IPS-18a (cell line): ENCODE results near the gene IL1A.

Source experiments
- H3K27ac ChIP-seq: one replicate; pipeline ENCODE4 v1.5.1; 2013; ENCODE audit warnings: low read length
- H3K27me3 ChIP-seq: one replicate; pipeline ENCODE4 v1.6.1; 2013; ENCODE audit warnings: mild to moderate bottlenecking, low read length; ENCODE audit not compliant: control insufficient read depth, insufficient read depth
- H3K36me3 ChIP-seq: one replicate; pipeline ENCODE4 v1.6.1; 2013; ENCODE audit warnings: low read depth, low read length; ENCODE audit not compliant: control insufficient read depth
- H3K4me1 ChIP-seq: one replicate; pipeline ENCODE4 v1.6.1; 2013; ENCODE audit warnings: low read depth, low read length; ENCODE audit not compliant: control insufficient read depth
- H3K4me3 ChIP-seq: one replicate; pipeline ENCODE4 v1.5.1; 2013; ENCODE audit warnings: low read length
- H3K9ac ChIP-seq: one replicate; pipeline ENCODE4 v1.6.1; 2013; ENCODE audit warnings: mild to moderate bottlenecking, low read length, moderate library complexity
- H3K9me3 ChIP-seq: one replicate; pipeline ENCODE4 v1.6.1; 2013; ENCODE audit warnings: low read depth, low read length; ENCODE audit not compliant: control insufficient read depth

Gene IL1A

GRCh38 chr2:112813280-112813966, 29.1 kb upstream of the IL1A start:
- Histone ChIP-seq H3K4me1 (peaks cover 25% of the 10 kb centered on the region), H3K4me3 (no peak overlapping the region), H3K27ac (no peak overlapping the region)

GRCh38 chr2:112812318-112813267, 28.3 kb upstream of the IL1A start:
- Histone ChIP-seq H3K9ac (no peak overlapping the region), H3K4me1 (peaks cover 25% of the 10 kb centered on the region), H3K4me3 (no peak overlapping the region), H3K27me3 (no peaks in the 10 kb centered on the region), H3K36me3 (no peaks in the 10 kb centered on the region), H3K27ac (no peak overlapping the region), H3K9me3 (no peaks in the 10 kb centered on the region)

More at GRCh38 chr2:112813280-112813966, 29.1 kb upstream of the IL1A start:
- Histone ChIP-seq H3K36me3 (no peaks in the 10 kb centered on the region), H3K9me3 (no peaks in the 10 kb centered on the region), H3K27me3 (no peaks in the 10 kb centered on the region), H3K9ac (no peak overlapping the region)

GRCh38 chr2:112811841-112812306, 27.6 kb upstream of the IL1A start:
- Histone ChIP-seq H3K4me1 (peaks cover 21% of the 10 kb centered on the region), H3K36me3 (no peaks in the 10 kb centered on the region), H3K9me3 (no peaks in the 10 kb centered on the region), H3K9ac (no peak overlapping the region), H3K4me3 (no peak overlapping the region), H3K27ac (no peak overlapping the region), H3K27me3 (no peaks in the 10 kb centered on the region)

GRCh38 chr2:112811276-112811831, 27.1 kb upstream of the IL1A start:
- Histone ChIP-seq H3K4me3 (no peak overlapping the region), H3K4me1 (peaks cover 19% of the 10 kb centered on the region), H3K36me3 (no peaks in the 10 kb centered on the region), H3K9ac (no peak overlapping the region), H3K27me3 (no peaks in the 10 kb centered on the region), H3K27ac (no peak overlapping the region), H3K9me3 (no peaks in the 10 kb centered on the region)

GRCh38 chr2:112809112-112809511, 24.8 kb upstream of the IL1A start:
- Histone ChIP-seq H3K27me3 (no peaks in the 10 kb centered on the region), H3K4me1 (peaks cover 14% of the 10 kb centered on the region), H3K9ac (no peak overlapping the region), H3K27ac (no peak overlapping the region), H3K4me3 (no peak overlapping the region), H3K36me3 (no peaks in the 10 kb centered on the region), H3K9me3 (no peaks in the 10 kb centered on the region)

GRCh38 chr2:112807233-112807807, 23.0 kb upstream of the IL1A start:
- Histone ChIP-seq H3K9ac (no peak overlapping the region), H3K27me3 (no peaks in the 10 kb centered on the region), H3K27ac (no peak overlapping the region), H3K4me1 (peaks cover 4% of the 10 kb centered on the region), H3K9me3 (no peaks in the 10 kb centered on the region), H3K4me3 (no peak overlapping the region), H3K36me3 (no peaks in the 10 kb centered on the region)

- Histone ChIP-seq H3K36me3 (no peaks in the 10 kb centered on the region), H3K27ac (no peak overlapping the region), H3K27me3 (no peaks in the 10 kb centered on the region), H3K9ac (no peak overlapping the region), H3K4me3 (no peak overlapping the region), H3K9me3 (no peaks in the 10 kb centered on the region), H3K4me1 (no peaks in the 10 kb centered on the region)
Measured at GRCh38 chr2:112805542-112805941, 21.2 kb upstream of the IL1A start.

GRCh38 chr2:112803691-112804521, 19.6 kb upstream of the IL1A start:
- H3K4me3 ChIP-seq, result no peak overlapping the region
- no peak overlapping the region for H3K27ac ChIP-seq
- H3K9me3 ChIP-seq, result no peaks in the 10 kb centered on the region
- no peak overlapping the region for H3K9ac ChIP-seq
- H3K4me1 ChIP-seq, result no peaks in the 10 kb centered on the region
- H3K36me3 ChIP-seq, result no peaks in the 10 kb centered on the region
- H3K27me3 ChIP-seq, result no peaks in the 10 kb centered on the region

- Histone ChIP-seq H3K9me3 (no peaks in the 10 kb centered on the region), H3K27me3 (no peaks in the 10 kb centered on the region), H3K27ac (no peak overlapping the region), H3K36me3 (no peaks in the 10 kb centered on the region), H3K4me3 (no peak overlapping the region), H3K4me1 (no peaks in the 10 kb centered on the region), H3K9ac (no peak overlapping the region)
Measured at GRCh38 chr2:112800881-112801583, 16.7 kb upstream of the IL1A start.
